GM12892 (cell line): Measurements from ENCODE around the gene LRRC52.

Source experiments
- POLR2A ChIP-seq: IDR thresholded peaks from 2 replicates; pipeline ENCODE4 v1.6.1; 2011; ENCODE audit warnings: low read depth, low read length, control low read depth
- TAF1 ChIP-seq: IDR thresholded peaks from 2 replicates; pipeline ENCODE4 v1.6.1; 2011; ENCODE audit warnings: low read depth, mild to moderate bottlenecking, control low read depth, low read length, borderline replicate concordance

DNA sequence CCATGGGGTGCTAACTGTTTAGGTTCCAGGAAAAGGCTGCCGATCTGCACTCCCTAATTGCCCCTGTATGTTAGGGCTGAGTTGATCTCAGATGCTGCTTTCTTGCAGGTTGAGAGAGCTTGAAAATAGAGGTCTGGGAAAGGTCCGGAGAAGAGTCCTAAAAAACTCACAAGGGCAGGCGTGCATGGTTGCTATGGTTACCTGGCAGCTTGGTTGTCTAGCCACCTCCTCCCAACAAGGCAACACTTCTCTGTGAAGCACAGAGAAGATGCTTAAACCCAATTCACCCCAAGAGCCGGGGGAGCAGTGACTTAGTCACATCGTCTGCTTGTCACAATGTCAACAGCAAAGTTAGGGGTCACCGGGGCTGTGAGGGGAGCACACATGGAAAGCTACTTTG lies 31.0 kb upstream of the LRRC52 start:
- no peak for TF ChIP-seq POLR2A
- TF ChIP-seq TAF1 = no peak
